Lower leg skin (tissue), 3 donors: Measurements from ENCODE around the gene TUFM.

Experiments
- CTCF ChIP-seq, 3 donors: fragments of 450-650 bp; IDR thresholded peaks; one replicate each; pipeline ENCODE4 v1.5.1; 2016; ENCODE audit warnings: antibody characterized with exemption in 3 of 3, mild to moderate bottlenecking in 3 of 3, moderate library complexity in 2 of 3
- POLR2A ChIP-seq, 2 donors: fragments of 450-650 bp; IDR thresholded peaks; one replicate each; pipeline ENCODE4 v1.6.1; 2016 to 2017; ENCODE audit warnings: antibody characterized with exemption in 2 of 2, mild to moderate bottlenecking in 1 of 2, moderate library complexity in 1 of 2

GRCh38 chr16:28829747-28830146, 16.4 kb downstream of the TUFM start:
- no peak for TF ChIP-seq CTCF (IDR thresholded peaks at IDR 0.05)
- TF ChIP-seq POLR2A (IDR thresholded peaks at IDR 0.05), result no peak
